RWPE2 (cell line): ENCODE results near the gene TAOK1.

ENCODE experiments used
- ATAC-seq: fragments of 200-7000 bp; cut with Tn5 transposase; 3 replicates; pipeline ENCODE4 v1.9.1; 2021; ENCODE audit warnings: low read depth
- DNase-seq: peaks from one replicate; pipeline ENCODE4 v3.0.0-alpha.2; 2020; ENCODE audit warnings: low spot score
- H3K27ac ChIP-seq: fragments of 450-650 bp; 2 replicates; pipeline ENCODE4 v1.5.1; 2017; ENCODE audit warnings: mild to moderate bottlenecking; ENCODE audit not compliant: poor library complexity, severe bottlenecking
- H3K27me3 ChIP-seq: fragments of 250-450 bp; sonication (Bioruptor Pico); 2 replicates; pipeline ENCODE4 v1.5.1; 2021; ENCODE audit warnings: mild to moderate bottlenecking, moderate library complexity; ENCODE audit not compliant: insufficient read depth, poor library complexity, severe bottlenecking
- H3K36me3 ChIP-seq: fragments of 250-450 bp; sonication (Bioruptor Pico); 2 replicates; pipeline ENCODE4 v1.5.1; 2020; ENCODE audit warnings: low read depth, mild to moderate bottlenecking, moderate library complexity
- H3K4me1 ChIP-seq: fragments of 250-450 bp; sonication (Bioruptor Pico); 2 replicates; pipeline ENCODE4 v1.5.1; 2021; ENCODE audit warnings: mild to moderate bottlenecking, moderate library complexity; ENCODE audit not compliant: insufficient read depth, poor library complexity, severe bottlenecking
- H3K4me3 ChIP-seq: fragments of 250-450 bp; sonication (Bioruptor Pico); 2 replicates; pipeline ENCODE4 v1.5.1; 2021; ENCODE audit warnings: mild to moderate bottlenecking, moderate library complexity; ENCODE audit not compliant: severe bottlenecking
- H3K9me3 ChIP-seq: fragments of 250-450 bp; sonication (Bioruptor Pico); 2 replicates; pipeline ENCODE4 v1.5.1; 2021; ENCODE audit warnings: mild to moderate bottlenecking, moderate library complexity; ENCODE audit not compliant: severe bottlenecking
- CTCF ChIP-seq: fragments of 450-650 bp; IDR thresholded peaks from one replicate; pipeline ENCODE4 v1.5.1; 2017; ENCODE audit warnings: mild to moderate bottlenecking, moderate library complexity; ENCODE audit not compliant: poor library complexity, severe bottlenecking

The TAOK1 gene

GRCh38 chr17:29384901-29385300 is 5.3 kb upstream of the TAOK1 start:
- Histone ChIP-seq H3K9me3 (no peaks in the 10 kb centered on the region), H3K27ac (no peak overlapping the region), H3K36me3 (no peaks in the 10 kb centered on the region), H3K4me1 (peaks cover 7% of the 10 kb centered on the region), H3K27me3 (no peaks in the 10 kb centered on the region), H3K4me3 (no peak overlapping the region)
- peak; percentile 34 for TF ChIP-seq CTCF
- ATAC-seq (peak; percentile 75), DNase-seq (no peak)

- H3K4me3 ChIP-seq = no peak overlapping the region
- H3K27me3 ChIP-seq = no peaks in the 10 kb centered on the region
- no peak for TF ChIP-seq CTCF
- H3K9me3 ChIP-seq = no peaks in the 10 kb centered on the region
- H3K27ac ChIP-seq = no peak overlapping the region
- no peak for DNase-seq
- no peak for ATAC-seq
- H3K4me1 ChIP-seq = peaks cover 7% of the 10 kb centered on the region
- H3K36me3 ChIP-seq = no peaks in the 10 kb centered on the region; the same call in 1 of the 2 replicates
Observed at GRCh38 chr17:29386760-29387159, 3.4 kb upstream of the TAOK1 start.

GRCh38 chr17:29388937-29389336 is 1.2 kb upstream of the TAOK1 start:
- H3K4me3 ChIP-seq = no peak overlapping the region
- ATAC-seq (no peak), DNase-seq (no peak)
- peaks cover 11% of the 10 kb centered on the region for H3K36me3 ChIP-seq
- H3K4me1 ChIP-seq = peaks cover 28% of the 10 kb centered on the region
- no peak for TF ChIP-seq CTCF
- no peak overlapping the region for H3K27ac ChIP-seq
- H3K27me3 ChIP-seq = no peaks in the 10 kb centered on the region
- H3K9me3 ChIP-seq = no peaks in the 10 kb centered on the region

- Histone ChIP-seq H3K4me3 (peak overlapping the region; percentile 82), H3K9me3 (no peaks in the 10 kb centered on the region), H3K27me3 (no peaks in the 10 kb centered on the region), H3K4me1 (peaks cover 21% of the 10 kb centered on the region), H3K27ac (peak overlapping the region; percentile 74), H3K36me3 (peaks cover 13% of the 10 kb centered on the region)
- TF ChIP-seq CTCF = no peak
- ATAC-seq (peak; percentile 36), DNase-seq (no peak)
Observed at GRCh38 chr17:29390851-29391631, 878 bp downstream of the TAOK1 start.

GRCh38 chr17:29393436-29393835 is 3.3 kb downstream of the TAOK1 start:
- no peak for TF ChIP-seq CTCF

More at GRCh38 chr17:29393436-29393835, 3.3 kb downstream of the TAOK1 start:
- Histone ChIP-seq H3K27ac (peak overlapping the region; percentile 14), H3K4me1 (peaks cover 21% of the 10 kb centered on the region), H3K9me3 (no peaks in the 10 kb centered on the region), H3K36me3 (peaks cover 24% of the 10 kb centered on the region), H3K4me3 (no peak overlapping the region), H3K27me3 (no peaks in the 10 kb centered on the region)
- DNase-seq (no peak), ATAC-seq (no peak)
